ENCODE data around the gene RASA2.

DNA sequence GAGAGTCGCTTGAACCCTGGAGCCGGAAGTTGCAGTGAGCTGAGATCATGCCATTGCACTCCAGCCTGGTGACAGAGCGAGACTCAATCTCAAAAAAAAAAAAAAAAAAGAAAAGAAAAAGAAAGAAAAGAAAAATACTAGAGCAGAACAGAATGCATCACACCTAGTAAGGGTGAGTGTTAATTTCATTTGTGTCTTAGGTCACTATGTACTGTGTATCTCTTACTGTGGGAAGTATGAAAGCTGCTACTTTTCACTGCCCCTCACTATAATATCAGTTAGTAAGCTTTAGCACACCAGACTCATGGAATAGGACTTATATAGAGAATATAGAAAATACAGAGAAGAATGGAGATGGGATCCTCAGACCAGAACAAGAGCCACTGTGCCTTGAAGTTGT lies 45.9 kb upstream of the RASA2 start:
- TF ChIP-seq, protein P1, sequence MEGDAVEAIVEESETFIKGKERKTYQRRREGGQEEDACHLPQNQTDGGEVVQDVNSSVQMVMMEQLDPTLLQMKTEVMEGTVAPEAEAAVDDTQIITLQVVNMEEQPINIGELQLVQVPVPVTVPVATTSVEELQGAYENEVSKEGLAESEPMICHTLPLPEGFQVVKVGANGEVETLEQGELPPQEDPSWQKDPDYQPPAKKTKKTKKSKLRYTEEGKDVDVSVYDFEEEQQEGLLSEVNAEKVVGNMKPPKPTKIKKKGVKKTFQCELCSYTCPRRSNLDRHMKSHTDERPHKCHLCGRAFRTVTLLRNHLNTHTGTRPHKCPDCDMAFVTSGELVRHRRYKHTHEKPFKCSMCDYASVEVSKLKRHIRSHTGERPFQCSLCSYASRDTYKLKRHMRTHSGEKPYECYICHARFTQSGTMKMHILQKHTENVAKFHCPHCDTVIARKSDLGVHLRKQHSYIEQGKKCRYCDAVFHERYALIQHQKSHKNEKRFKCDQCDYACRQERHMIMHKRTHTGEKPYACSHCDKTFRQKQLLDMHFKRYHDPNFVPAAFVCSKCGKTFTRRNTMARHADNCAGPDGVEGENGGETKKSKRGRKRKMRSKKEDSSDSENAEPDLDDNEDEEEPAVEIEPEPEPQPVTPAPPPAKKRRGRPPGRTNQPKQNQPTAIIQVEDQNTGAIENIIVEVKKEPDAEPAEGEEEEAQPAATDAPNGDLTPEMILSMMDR (IDR thresholded peaks at IDR 0.05): no peak
- TF ChIP-seq ZFX (IDR thresholded peaks at IDR 0.05; ENCODE audit: borderline replicate concordance): no peak

Measured in 22Rv1 (cell line).